OCI-LY3 (cell line): ENCODE measurements around the gene ANKRD44.

Experiments
- H2AFZ ChIP-seq: fragments of 200-600, 300-600 bp; shearing (Covaris generic); 2 replicates; pipeline ENCODE4 v1.6.0; 2014; ENCODE audit warnings: antibody characterized with exemption, low read depth, low read length
- H3K27ac ChIP-seq: fragments of 200-600, 300-600 bp; sonication (generic); 2 replicates; pipeline ENCODE4 v1.5.1; 2014; ENCODE audit warnings: mild to moderate bottlenecking, low read length, moderate library complexity, mixed read lengths
- H3K27me3 ChIP-seq: fragments of 200-600, 300-600 bp; sonication (generic); 2 replicates; pipeline ENCODE4 v1.6.1; 2014; ENCODE audit warnings: low read depth, low read length, mixed read lengths
- H3K36me3 ChIP-seq: fragments of 200-600, 300-600 bp; sonication (generic); replicated peaks from 2 replicates; pipeline ENCODE3; 2014; ENCODE audit warnings: low read depth, low read length, mixed read lengths
- H3K4me1 ChIP-seq: fragments of 300-600, 200-600 bp; sonication (generic); 2 replicates; pipeline ENCODE4 v1.6.1; 2014; ENCODE audit warnings: low read length, mixed read lengths
- H3K4me2 ChIP-seq: fragments of 200-600, 300-600 bp; sonication (generic); 2 replicates; pipeline ENCODE4 v1.6.1; 2014; ENCODE audit warnings: low read length, mixed read lengths
- H3K4me3 ChIP-seq: fragments of 300-600, 200-600 bp; sonication (generic); 2 replicates; pipeline ENCODE4 v1.5.1; 2014; ENCODE audit warnings: antibody characterized with exemption, mild to moderate bottlenecking, low read length, moderate library complexity
- H3K79me2 ChIP-seq: fragments of 300-600, 200-600 bp; shearing (Covaris generic); 2 replicates; pipeline ENCODE4 v1.6.1; 2014; ENCODE audit warnings: mild to moderate bottlenecking, low read length, mixed read lengths
- H3K9ac ChIP-seq: fragments of 300-600, 200-600 bp; shearing (Covaris generic); 2 replicates; pipeline ENCODE4 v1.6.0; 2014; ENCODE audit warnings: mild to moderate bottlenecking, low read length, moderate library complexity
- H3K9me3 ChIP-seq: fragments of 200-600, 300-600 bp; shearing (Covaris generic); 2 replicates; pipeline ENCODE4 v1.6.1; 2014; ENCODE audit warnings: low read length, mixed read lengths; ENCODE audit not compliant: insufficient read depth
- H4K20me1 ChIP-seq: fragments of 200-600, 300-600 bp; sonication (generic); 2 replicates; pipeline ENCODE4 v1.6.1; 2016; ENCODE audit warnings: low read length, mixed read lengths; ENCODE audit not compliant: insufficient read depth
- EZH2phosphoT487 ChIP-seq: fragments of 200-600 bp; shearing (Covaris generic); IDR thresholded peaks from 2 replicates; pipeline ENCODE4 v1.6.1; 2018; ENCODE audit warnings: antibody characterized with exemption, mixed run types, low read depth
- TF ChIP-seq, protein P1 (sequence below): fragments of 200-600, 300-600 bp; sonication (generic); IDR thresholded peaks from 2 replicates; pipeline ENCODE4 v1.5.1; 2014; ENCODE audit warnings: antibody characterized with exemption, low read length, low read depth

ANKRD44 gene

DNA sequence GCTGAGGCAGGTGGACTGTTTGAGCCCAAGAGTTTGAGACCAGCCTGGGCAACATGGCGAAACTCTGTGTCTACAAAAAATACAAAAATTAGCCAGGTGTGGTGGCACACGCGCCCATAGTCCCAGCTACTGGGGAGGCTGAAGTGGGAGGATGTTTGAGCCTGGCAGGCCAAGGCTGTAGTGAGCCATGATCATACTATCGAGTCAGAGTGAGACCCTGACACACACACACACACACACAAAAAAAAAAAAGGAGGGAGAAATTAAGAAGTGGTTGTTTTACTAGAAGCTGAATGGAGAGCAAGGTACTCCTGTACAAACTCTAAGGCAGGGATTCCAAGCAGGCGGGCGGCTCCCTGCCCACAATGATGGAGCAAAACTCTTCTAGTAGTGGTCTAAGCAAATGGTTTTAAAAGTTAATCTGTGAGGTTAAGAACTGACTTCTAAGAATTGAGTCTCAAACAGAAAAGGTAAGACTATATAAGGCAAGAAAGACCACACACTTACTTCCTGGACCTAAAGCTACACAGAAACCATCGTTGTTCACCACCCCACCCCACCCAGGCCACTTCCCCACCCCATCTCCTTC, 2.6 kb downstream of the ANKRD44 start:
- H4K20me1 ChIP-seq: no peaks in the 10 kb centered on the region
- H3K27ac ChIP-seq: peak overlapping the region; percentile 43; the same call in 1 of the 2 replicates
- H3K9me3 ChIP-seq: no peaks in the 10 kb centered on the region
- H3K4me3 ChIP-seq: peak overlapping the region; percentile 83
- H2AFZ ChIP-seq: no peak overlapping the region
- H3K79me2 ChIP-seq: peaks cover 67% of the 10 kb centered on the region
- H3K4me1 ChIP-seq: peaks cover 66% of the 10 kb centered on the region
- no peak for TF ChIP-seq EZH2phosphoT487
- TF ChIP-seq, protein P1, sequence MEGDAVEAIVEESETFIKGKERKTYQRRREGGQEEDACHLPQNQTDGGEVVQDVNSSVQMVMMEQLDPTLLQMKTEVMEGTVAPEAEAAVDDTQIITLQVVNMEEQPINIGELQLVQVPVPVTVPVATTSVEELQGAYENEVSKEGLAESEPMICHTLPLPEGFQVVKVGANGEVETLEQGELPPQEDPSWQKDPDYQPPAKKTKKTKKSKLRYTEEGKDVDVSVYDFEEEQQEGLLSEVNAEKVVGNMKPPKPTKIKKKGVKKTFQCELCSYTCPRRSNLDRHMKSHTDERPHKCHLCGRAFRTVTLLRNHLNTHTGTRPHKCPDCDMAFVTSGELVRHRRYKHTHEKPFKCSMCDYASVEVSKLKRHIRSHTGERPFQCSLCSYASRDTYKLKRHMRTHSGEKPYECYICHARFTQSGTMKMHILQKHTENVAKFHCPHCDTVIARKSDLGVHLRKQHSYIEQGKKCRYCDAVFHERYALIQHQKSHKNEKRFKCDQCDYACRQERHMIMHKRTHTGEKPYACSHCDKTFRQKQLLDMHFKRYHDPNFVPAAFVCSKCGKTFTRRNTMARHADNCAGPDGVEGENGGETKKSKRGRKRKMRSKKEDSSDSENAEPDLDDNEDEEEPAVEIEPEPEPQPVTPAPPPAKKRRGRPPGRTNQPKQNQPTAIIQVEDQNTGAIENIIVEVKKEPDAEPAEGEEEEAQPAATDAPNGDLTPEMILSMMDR: no peak
- H3K9ac ChIP-seq: peak overlapping the region; percentile 42; the same call in 1 of the 2 replicates
- H3K36me3 ChIP-seq: peaks cover 5% of the 10 kb centered on the region
- peak overlapping the region; percentile 91 for H3K4me2 ChIP-seq
- no peaks in the 10 kb centered on the region for H3K27me3 ChIP-seq

DNA sequence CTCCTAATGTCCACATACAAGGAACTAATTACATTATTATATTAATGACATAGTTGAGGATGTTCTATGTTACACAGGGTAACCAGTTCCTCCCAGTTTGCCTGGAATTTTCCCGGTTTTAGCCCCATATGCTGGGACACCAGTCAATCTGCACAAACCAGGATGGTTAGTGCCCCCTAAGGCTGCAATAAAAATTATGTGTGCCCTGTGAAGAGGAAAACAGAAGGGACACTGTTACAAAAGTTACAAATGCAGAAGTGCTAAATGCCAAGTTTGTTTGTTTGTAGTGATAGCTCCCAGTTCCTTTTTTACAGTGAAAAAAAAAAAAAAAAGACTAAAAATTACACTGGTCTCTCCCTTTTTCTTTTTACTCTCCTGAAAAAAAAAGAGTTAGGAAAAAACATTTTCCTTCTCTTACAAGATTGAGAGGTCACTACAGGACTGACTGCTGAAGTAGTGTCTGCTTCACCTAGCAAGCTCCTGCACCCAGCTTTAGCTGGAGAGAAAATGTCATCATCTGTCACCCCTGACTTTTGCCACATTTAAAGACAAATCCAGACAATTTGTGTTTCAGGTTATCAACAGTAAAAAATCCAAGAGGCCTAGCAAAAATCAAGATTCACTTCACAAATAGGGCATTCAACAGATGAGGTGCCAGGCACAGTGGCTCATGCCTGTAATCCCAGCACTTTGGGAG, 3.2 kb downstream of the ANKRD44 start:
- Histone ChIP-seq H3K27ac (peak overlapping the region; percentile 43; the same call in 1 of the 2 replicates), H3K9ac (peak overlapping the region; percentile 42; the same call in 1 of the 2 replicates), H3K4me1 (peaks cover 66% of the 10 kb centered on the region), H3K36me3 (peaks cover 8% of the 10 kb centered on the region), H3K4me2 (peak overlapping the region; percentile 91), H4K20me1 (no peaks in the 10 kb centered on the region), H3K4me3 (peak overlapping the region; percentile 83), H3K79me2 (peaks cover 73% of the 10 kb centered on the region), H3K9me3 (no peaks in the 10 kb centered on the region), H2AFZ (no peak overlapping the region), H3K27me3 (no peaks in the 10 kb centered on the region)
- TF ChIP-seq, protein P1: peak; percentile 43
- no peak for TF ChIP-seq EZH2phosphoT487

DNA sequence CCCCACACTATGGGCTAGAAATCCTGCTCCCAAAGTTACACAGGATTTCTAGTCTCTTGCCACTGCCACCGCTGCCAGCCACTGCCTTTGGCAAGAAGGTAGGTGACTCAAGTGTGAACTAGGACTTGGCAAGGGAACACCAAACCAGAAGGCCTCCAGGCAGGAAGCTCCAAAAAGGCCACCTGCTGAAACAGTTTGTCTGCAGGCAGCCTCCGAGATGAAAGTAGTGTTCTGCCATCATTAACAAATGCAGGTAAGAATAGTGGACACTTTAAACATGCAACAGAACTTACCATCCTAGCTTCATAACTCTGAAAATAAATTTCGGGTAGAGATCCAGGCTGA, 3.9 kb downstream of the ANKRD44 start:
- peak overlapping the region; percentile 91 for H3K4me2 ChIP-seq
- TF ChIP-seq, protein P1: no peak
- TF ChIP-seq EZH2phosphoT487: no peak
- H3K4me1 ChIP-seq: peaks cover 60% of the 10 kb centered on the region
- H3K9me3 ChIP-seq: no peaks in the 10 kb centered on the region
- no peak overlapping the region for H3K27ac ChIP-seq
- no peak overlapping the region for H3K9ac ChIP-seq
- peaks cover 76% of the 10 kb centered on the region for H3K79me2 ChIP-seq
- H3K36me3 ChIP-seq: peaks cover 13% of the 10 kb centered on the region
- H2AFZ ChIP-seq: no peak overlapping the region
- no peak overlapping the region for H3K4me3 ChIP-seq
- no peaks in the 10 kb centered on the region for H4K20me1 ChIP-seq
- H3K27me3 ChIP-seq: no peaks in the 10 kb centered on the region

DNA sequence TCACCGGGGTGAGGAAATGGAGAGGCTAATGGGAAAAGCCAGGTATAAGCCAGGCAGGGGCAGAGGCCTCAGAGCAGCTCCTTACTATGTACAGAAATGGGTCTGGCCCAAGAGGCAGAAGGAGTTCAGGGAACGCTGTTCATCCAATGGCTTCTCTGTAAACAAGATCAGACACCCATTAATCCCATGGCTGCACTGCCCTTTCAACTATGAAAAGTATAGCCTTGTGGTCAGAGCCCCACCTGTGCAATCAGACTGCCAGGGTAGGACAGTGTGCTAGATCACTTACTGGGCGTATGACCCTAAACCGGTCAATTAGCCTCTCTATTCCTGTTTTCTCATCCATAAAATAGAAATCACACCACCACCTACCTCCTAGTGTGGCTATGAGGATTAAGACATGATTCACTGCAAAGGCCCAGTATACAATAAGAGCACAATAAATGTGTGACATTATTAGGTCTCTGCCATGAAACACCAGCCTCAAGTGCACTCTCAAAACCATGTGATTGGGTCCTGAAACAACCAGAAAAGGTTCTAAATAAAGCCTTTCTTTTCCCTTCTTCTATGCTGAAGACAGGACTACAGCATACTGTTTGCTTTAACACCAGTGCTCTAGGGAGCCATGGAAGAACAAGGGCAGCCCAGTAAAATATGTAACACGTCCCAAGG, 4.4 kb downstream of the ANKRD44 start:
- H3K4me3 ChIP-seq: no peak overlapping the region
- peaks cover 58% of the 10 kb centered on the region for H3K4me1 ChIP-seq
- H4K20me1 ChIP-seq: no peaks in the 10 kb centered on the region
- no peak overlapping the region for H2AFZ ChIP-seq
- peak overlapping the region; percentile 91; the same call in 1 of the 2 replicates for H3K4me2 ChIP-seq
- TF ChIP-seq, protein P1: no peak
- TF ChIP-seq EZH2phosphoT487: no peak
- no peak overlapping the region for H3K9ac ChIP-seq
- no peaks in the 10 kb centered on the region for H3K27me3 ChIP-seq
- H3K79me2 ChIP-seq: peaks cover 71% of the 10 kb centered on the region
- no peak overlapping the region for H3K27ac ChIP-seq
- H3K36me3 ChIP-seq: peaks cover 18% of the 10 kb centered on the region
- H3K9me3 ChIP-seq: no peaks in the 10 kb centered on the region
